ENCODE data around the gene ASPN. TPM values are rescaled to one million over a fixed set of nuclear protein-coding genes. Genes with fewer than 3 reads are reported as not detected.

The ASPN gene
- total RNA-seq, 1 donor: 65.8 TPM

DNA sequence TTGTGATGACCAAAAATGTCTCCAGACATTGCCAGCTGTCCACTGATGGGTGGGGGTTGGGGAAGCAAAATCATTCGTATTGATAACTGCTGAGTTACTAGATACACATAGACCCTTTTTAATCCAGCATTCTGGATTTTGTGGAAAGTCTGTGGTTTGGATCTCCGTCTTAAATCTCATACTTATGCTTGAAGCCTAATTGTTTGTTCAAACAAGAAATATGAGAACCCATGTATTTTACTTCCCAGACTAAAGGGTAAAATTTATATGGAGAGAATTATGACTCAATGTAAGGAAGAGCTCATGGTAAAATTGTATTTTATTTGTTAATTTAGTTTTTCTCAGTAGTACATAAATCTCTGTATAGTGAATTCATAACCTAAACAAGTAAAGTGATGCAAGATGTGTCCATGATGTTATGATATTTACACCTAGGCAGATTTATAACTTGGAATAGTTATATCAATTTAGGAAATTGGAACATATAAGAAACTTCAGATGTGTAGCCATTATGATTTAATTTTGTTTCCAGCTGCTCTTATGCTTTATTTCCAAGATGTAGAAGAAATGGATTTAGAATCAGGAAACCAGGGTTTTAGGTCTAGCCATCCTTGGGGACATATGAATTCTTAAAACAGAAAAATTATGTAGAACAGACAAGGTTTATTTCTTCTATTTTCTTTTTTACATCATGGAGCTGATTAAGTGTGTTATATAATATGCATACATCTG lies 73.4 kb downstream of the ASPN start:
- TF ChIP-seq, protein P1, sequence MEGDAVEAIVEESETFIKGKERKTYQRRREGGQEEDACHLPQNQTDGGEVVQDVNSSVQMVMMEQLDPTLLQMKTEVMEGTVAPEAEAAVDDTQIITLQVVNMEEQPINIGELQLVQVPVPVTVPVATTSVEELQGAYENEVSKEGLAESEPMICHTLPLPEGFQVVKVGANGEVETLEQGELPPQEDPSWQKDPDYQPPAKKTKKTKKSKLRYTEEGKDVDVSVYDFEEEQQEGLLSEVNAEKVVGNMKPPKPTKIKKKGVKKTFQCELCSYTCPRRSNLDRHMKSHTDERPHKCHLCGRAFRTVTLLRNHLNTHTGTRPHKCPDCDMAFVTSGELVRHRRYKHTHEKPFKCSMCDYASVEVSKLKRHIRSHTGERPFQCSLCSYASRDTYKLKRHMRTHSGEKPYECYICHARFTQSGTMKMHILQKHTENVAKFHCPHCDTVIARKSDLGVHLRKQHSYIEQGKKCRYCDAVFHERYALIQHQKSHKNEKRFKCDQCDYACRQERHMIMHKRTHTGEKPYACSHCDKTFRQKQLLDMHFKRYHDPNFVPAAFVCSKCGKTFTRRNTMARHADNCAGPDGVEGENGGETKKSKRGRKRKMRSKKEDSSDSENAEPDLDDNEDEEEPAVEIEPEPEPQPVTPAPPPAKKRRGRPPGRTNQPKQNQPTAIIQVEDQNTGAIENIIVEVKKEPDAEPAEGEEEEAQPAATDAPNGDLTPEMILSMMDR (IDR thresholded peaks at IDR 0.05; ENCODE audit: insufficient read depth, low read length): no peak
- DNase-seq (ENCODE audit: low read depth): no peak
- no peak overlapping the region for H3K4me3 ChIP-seq (ENCODE audit: low read depth, low read length)

DNA sequence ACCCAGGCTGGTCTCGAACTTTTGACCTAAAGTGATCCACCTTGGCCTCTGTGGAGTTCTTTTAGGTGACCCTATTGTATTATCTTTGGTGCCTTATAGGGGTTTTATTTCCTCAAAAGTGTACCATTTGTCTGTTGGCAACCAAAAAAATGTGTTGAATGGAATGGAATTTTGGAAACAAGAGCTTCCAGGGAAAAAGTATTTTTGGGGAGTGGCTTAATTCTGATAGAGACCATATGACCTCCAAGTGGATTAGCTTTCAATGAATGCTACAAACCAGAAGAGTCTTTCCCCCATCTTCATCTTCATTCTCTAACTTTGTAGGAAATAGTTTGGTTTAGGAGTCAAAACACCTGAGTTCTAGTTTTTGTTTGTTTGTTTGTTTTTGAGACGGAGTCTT lies 74.5 kb downstream of the ASPN start:
- peak; percentile 43 for DNase-seq (ENCODE audit: low read depth)
- TF ChIP-seq, protein P1 (IDR thresholded peaks at IDR 0.05; ENCODE audit: insufficient read depth, low read length): no peak
- no peak overlapping the region for H3K4me3 ChIP-seq (ENCODE audit: low read depth, low read length)

DNA sequence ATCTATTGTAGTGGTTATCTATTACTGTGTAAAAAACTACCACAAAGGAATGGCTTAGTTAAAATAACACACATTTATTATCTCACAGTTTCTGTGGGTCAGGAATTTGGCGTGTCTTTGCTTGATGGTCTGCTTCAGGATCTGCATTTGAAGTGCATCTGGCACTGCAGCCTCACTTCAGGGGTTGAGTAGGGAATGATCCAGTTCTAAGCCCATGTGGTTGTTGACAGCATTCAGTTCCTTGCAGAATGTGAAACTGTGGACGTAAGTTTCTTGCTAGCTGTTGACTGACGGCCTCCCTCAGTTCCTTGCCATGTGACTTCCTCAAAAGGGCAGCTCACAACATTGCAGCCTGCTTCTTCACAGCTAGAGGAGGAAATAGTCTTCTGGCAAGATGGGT lies 75.8 kb downstream of the ASPN start:
- H3K4me3 ChIP-seq (ENCODE audit: low read depth, low read length): no peak overlapping the region
- peak; percentile 65 for DNase-seq (ENCODE audit: low read depth)

More for the DNA sequence above, 75.8 kb downstream of the ASPN start:
- TF ChIP-seq, protein P1 (IDR thresholded peaks at IDR 0.05; ENCODE audit: insufficient read depth, low read length): no peak

Small RNA genes within 50 kb of the gene (small RNA-seq; reads per million reads assigned to genes)
- gene MIR4670: not detected

Other genes starting within 250 kb of the ASPN start
- 428 and 482 TPM in 2 replicates for gene IARS1, start 188.8 kb downstream of the ASPN start, total RNA-seq (ENCODE audit: low replicate concordance)
- 36.5 and 70.7 TPM in 2 replicates for gene NOL8, start 157.2 kb downstream of the ASPN start, total RNA-seq (ENCODE audit: low replicate concordance)
- 19.3 and 19.7 TPM in 2 replicates for gene CENPP, start 156.6 kb downstream of the ASPN start, total RNA-seq (ENCODE audit: low replicate concordance)
- gene OGN, start 77.9 kb downstream of the ASPN start, total RNA-seq (ENCODE audit: low replicate concordance): 140 and 166 TPM in 2 replicates
- 0.33 and 16.1 TPM in 2 replicates for gene OMD, start 58.0 kb downstream of the ASPN start, total RNA-seq (ENCODE audit: low replicate concordance)
- 23.3 and 74.6 TPM in 2 replicates for gene ECM2, start 53.5 kb upstream of the ASPN start, total RNA-seq (ENCODE audit: low replicate concordance)
- 9.6 and 33.0 TPM in 2 replicates for gene IPPK, start 187.6 kb upstream of the ASPN start, total RNA-seq (ENCODE audit: low replicate concordance)

All from fibroblast of the aortic adventitia (primary cell).